Femur (tissue), 1 donor: Measurements from ENCODE around the gene RHOXF2B.
A peak's percentile ranks its signal among the peaks of the same experiment; 100 is the strongest.
"Not testable (repeated sequence)": the region's sequence is repeated elsewhere in the genome, so short reads cannot be mapped to it uniquely, and the experiment has no call there.

Experiments used
- DNase-seq: peaks from one replicate; pipeline ENCODE4 v3.0.0-alpha.2; 2017

RHOXF2B gene

GRCh38 chrX:120077590-120077989 lies at the start of gene RHOXF2B:
Gene RHOXF2B, minus strand, starts transcription at chrX:120077690. Its CDS starts 138 bp downstream, at chrX:120077552.
- DNase-seq = not testable (repeated sequence)

- no peak for DNase-seq
These were observed 48.0 kb upstream of the RHOXF2B start for GRCh38 chrX:120125444-120125843.

GRCh38 chrX:120120223-120120622 lies 42.7 kb upstream of the RHOXF2B start:
- DNase-seq = peak; percentile 29

- no peak for DNase-seq
These were observed 38.0 kb upstream of the RHOXF2B start, which contains the start of gene RHOXF1 for GRCh38 chrX:120115438-120115963. Gene RHOXF1, minus strand, starts transcription at chrX:120115913. Its CDS starts 51 bp downstream, at chrX:120115862.

- no peak for DNase-seq
These were observed 34.1 kb upstream of the RHOXF2B start for GRCh38 chrX:120111611-120112010.

- DNase-seq = no peak
These were observed 31.9 kb upstream of the RHOXF2B start for GRCh38 chrX:120109378-120109777.

GRCh38 chrX:120104707-120105106 lies 27.2 kb upstream of the RHOXF2B start:
- not testable (repeated sequence) for DNase-seq

- DNase-seq = not testable (repeated sequence)
These were observed 23.6 kb upstream of the RHOXF2B start for GRCh38 chrX:120101057-120101456.

- DNase-seq = no peak
These were observed 12.7 kb upstream of the RHOXF2B start for GRCh38 chrX:120090208-120090607.

GRCh38 chrX:120087289-120088017 lies 10.0 kb upstream of the RHOXF2B start:
- no peak for DNase-seq

GRCh38 chrX:120085553-120086185 lies 8.2 kb upstream of the RHOXF2B start:
- not testable (repeated sequence) for DNase-seq

GRCh38 chrX:120066169-120066568 lies 11.3 kb downstream of the RHOXF2B start:
- not testable (repeated sequence) for DNase-seq

- not testable (repeated sequence) for DNase-seq
These were observed 34.8 kb downstream of the RHOXF2B start for GRCh38 chrX:120042712-120043111.

GRCh38 chrX:120042247-120042646 lies 35.2 kb downstream of the RHOXF2B start:
- DNase-seq = not testable (repeated sequence)

- not testable (repeated sequence) for DNase-seq
These were observed 37.3 kb downstream of the RHOXF2B start for GRCh38 chrX:120040176-120040575.

- DNase-seq = not testable (repeated sequence)
These were observed 38.3 kb downstream of the RHOXF2B start for GRCh38 chrX:120039087-120039733.

GRCh38 chrX:120036704-120037103 lies 40.8 kb downstream of the RHOXF2B start:
- no peak for DNase-seq

GRCh38 chrX:120035522-120036309 lies 41.8 kb downstream of the RHOXF2B start:
- DNase-seq = peak; percentile 26

GRCh38 chrX:120029354-120029753 lies 48.1 kb downstream of the RHOXF2B start:
- no peak for DNase-seq

GRCh38 chrX:120023259-120023658 lies 54.2 kb downstream of the RHOXF2B start:
- DNase-seq = no peak

GRCh38 chrX:120022763-120023162 lies 54.7 kb downstream of the RHOXF2B start:
- no peak for DNase-seq
